DMS53 treated with DMSO at 0.1 percent for 48 hours (cell line): Measurements from ENCODE around the gene ATXN7L3.
"Not testable (repeated sequence)": the region's sequence is repeated elsewhere in the genome, so short reads cannot be mapped to it uniquely, and the experiment has no call there.

Experiments
- DNase-seq: peaks from one replicate; lab custom pipeline; 2025; ENCODE audit not compliant: unreplicated experiment; lab: John Stamatoyannopoulos, UW

Gene ATXN7L3

DNA sequence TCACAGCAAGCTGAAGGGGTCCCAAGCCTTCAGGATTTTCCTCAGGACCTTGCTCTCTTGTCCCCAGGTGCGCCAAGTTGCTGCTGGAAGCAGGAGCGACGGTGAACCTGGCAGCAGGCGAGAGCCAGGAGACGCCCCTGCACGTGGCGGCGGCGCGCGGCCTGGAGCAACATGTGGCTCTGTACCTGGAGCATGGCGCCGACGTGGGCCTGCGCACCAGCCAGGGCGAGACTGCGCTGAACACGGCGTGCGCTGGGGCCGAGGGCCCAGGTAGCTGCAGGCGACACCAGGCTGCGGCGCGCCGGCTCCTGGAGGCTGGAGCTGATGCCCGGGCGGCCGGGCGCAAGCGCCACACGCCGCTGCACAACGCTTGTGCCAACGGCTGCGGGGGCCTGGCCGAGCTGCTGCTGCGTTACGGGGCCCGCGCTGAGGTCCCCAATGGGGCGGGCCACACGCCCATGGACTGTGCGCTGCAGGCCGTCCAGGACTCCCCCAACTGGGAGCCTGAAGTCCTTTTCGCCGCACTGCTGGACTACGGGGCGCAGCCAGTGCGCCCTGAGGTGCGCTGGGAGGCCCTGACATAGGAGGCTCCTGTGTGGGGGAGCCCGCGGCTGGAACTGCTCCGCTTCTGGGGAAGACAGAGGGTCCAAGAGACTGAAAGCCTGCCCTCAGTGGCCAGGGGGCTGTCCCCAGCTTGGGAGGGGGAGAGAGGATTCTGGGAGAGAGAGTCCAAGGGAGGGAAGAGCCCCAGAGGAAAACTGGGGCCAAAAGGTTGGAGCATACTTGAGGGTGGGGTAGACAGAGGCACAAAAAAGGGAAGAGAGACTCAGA, 22.8 kb downstream of the ATXN7L3 start:
- no peak for DNase-seq

DNA sequence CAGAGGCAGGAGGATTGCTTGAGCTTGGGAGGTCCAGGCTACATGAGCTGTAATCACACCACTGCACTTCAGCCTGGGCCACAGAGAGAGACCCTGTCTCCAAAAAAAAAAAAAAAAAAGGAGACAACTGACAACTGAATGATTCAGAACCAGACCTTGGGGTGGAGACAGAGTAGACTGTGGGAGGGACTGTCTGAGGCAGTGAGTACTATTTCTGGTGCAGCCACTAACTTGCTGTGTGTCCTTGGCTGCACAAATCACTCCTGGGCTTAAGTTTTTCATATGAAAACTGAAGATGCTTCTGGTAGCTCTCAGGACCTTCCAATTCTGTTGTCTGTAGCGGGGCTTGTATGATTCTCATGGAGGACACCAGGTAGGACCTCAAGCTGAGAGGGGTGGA, 23.4 kb downstream of the ATXN7L3 start:
- DNase-seq, result no peak

GRCh38 chr17:44174427-44174826, 25.3 kb downstream of the ATXN7L3 start:
- DNase-seq, result no peak

DNA sequence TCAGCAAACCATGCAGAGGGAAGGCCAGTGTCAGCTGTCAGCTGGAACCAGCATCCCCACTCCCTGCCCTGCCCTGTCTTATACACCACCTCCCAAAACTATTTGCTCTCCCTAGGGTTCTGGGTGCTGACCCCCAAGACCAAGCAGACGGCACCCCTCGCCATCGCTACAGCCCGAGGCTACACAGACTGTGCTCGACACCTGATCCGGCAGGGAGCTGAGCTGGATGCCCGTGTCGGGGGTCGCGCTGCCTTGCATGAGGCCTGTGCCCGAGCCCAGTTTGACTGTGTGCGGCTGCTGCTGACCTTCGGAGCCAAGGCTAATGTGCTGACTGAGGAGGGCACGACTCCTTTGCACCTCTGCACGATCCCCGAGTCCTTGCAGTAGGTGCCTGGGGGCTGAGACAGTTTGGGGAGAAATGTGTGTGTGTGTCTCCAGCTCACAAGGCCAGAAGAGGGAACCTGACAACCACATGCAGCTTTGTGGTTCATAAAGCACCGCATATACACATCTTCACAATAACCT, 27.7 kb downstream of the ATXN7L3 start:
- DNase-seq, result no peak

DNA sequence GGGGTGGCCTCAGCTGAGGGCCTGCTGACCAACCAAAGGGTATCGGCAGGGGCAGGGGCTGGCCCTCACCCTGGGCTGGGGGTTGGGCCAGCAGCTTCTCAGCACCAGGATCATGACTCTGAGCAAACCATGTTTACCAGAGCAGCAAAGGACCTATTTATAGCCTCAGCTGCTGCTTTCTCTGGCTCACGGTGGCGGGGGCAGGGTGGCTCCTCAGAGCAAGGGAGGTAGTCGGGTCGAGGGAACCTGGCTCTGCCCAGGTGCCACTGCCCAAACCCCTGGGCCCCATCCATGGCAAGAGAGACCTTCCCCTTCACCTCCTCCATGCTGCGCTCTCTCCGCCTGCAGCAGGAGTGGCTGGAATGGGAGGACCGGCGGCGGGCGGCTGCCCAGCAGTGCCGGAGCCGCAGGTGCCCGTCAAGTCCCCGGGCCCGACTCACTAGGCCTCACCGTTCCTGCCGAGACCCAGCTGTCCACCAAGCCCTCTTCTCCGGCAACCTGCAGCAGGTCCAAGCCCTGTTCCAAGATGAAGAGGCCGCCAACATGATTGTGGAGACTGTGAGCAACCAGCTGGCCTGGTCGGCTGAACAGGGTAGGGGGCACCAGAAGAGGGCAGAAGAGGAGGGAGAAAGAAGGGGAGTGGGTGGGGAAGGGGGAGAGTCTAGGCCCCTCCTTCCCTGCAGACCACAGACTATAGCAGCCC, 29.0 kb downstream of the ATXN7L3 start, which contains the start of gene ASB16:
Gene ASB16, plus strand, starts transcription at position 206 of the 703 bp plus-strand sequence. Its CDS starts 86 bp downstream, at position 292.
- DNase-seq, result peak; percentile 83

- no peak for DNase-seq
Observed at GRCh38 chr17:44170135-44170498, 29.6 kb downstream of the ATXN7L3 start.

GRCh38 chr17:44167181-44167861, 32.4 kb downstream of the ATXN7L3 start:
- DNase-seq, result no peak

DNA sequence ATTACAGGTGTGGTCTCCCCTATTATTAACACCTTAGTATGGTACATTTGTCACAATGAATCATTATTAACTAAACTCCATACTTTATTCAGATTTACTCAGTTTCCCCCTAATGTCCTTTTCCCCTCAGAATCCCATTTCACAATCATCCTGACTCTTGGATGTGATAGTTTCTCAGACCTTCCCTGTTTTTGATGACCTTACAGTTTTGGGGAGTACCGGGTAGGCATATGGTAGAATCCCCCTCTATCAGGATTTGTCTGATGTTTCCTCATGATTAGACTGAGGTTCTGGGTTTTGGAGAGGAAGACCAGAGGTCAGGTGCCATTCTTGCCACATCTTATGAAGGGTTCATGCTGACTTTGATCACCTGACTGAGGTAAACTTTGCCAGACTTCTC, 35.2 kb downstream of the ATXN7L3 start:
- DNase-seq, result no peak

GRCh38 chr17:44159519-44160210, 40.0 kb downstream of the ATXN7L3 start:
- no peak for DNase-seq

DNA sequence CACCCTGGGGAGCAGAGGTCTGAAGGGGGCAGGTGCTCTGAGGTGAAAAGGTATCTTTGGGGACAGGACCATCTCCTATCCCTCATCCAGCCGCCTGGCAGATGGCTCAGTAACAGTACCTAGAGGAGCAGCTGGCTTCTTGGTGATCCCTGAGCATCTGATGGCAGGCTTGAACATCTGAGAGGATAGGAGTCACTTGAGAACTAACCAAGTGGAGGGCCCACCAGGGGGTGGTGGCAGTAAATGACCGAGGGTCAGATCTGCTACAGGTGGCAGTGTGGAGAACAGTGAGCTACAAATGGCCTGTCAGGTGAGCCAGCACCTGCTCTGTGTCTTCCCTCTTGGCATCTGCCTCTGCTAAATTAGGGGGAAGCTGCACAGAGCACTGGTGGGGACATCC, 44.2 kb downstream of the ATXN7L3 start:
- no peak for DNase-seq

DNA sequence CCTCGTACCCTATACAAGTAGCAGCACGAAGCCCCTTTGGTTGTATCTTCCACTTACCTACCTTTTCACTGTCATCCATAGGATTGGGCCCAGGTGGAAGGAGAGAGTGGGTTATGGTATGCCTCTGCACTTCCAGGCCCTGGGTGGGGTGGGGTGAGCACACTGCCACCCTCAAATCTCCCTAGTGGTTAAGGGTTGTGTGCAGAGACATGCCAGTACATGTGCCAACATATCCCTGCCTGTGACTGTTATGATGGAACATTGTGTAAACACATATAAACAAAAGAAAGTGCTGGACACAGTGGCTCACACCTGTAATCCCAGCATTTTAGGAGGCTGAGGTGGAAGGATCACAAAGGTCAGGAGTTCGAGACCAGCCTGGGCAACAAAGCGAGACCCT, 46.8 kb downstream of the ATXN7L3 start:
- DNase-seq, result no peak

- no peak for DNase-seq
Observed at GRCh38 chr17:44149750-44150329, 49.8 kb downstream of the ATXN7L3 start.

DNA sequence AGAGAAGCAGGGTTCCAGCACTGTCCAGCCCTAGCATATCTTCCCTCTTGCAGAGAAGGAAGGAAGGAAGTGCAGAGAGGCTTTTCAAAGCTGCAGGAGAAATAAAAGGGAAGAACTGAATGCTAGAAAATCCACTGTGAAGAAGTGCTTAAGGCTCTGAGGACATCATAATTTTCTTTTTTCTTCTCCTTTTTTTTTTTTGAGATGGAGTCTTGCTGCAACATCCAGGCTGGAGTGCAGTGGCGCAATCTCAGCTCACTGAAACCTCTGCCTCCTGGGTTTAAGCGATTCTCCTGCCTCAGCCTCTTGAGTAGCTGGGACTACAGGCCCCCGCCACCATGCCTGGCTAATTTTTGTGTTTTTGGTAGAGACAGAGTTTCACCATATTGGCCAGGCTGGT, 50.6 kb downstream of the ATXN7L3 start:
- not testable (repeated sequence) for DNase-seq

DNA sequence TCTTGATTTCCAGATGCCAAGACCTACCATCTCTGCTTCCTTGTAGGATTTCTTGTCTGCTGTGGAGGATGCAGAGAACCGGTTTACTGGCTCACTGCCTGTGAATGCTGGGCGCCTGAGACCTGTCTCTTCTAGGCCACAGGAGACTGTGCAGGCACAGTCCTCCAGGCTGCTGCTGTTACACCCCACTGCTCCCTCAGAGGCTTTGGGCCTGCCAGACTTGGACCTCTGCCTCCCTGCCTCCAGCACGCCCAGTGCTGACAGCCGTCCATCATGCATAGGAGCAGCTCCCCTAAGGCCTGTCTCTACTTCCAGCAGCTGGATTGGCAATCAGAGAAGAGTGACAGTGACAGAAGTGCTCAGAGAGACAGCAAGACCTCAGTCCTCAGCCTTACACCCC, 51.9 kb downstream of the ATXN7L3 start:
- no peak for DNase-seq

DNA sequence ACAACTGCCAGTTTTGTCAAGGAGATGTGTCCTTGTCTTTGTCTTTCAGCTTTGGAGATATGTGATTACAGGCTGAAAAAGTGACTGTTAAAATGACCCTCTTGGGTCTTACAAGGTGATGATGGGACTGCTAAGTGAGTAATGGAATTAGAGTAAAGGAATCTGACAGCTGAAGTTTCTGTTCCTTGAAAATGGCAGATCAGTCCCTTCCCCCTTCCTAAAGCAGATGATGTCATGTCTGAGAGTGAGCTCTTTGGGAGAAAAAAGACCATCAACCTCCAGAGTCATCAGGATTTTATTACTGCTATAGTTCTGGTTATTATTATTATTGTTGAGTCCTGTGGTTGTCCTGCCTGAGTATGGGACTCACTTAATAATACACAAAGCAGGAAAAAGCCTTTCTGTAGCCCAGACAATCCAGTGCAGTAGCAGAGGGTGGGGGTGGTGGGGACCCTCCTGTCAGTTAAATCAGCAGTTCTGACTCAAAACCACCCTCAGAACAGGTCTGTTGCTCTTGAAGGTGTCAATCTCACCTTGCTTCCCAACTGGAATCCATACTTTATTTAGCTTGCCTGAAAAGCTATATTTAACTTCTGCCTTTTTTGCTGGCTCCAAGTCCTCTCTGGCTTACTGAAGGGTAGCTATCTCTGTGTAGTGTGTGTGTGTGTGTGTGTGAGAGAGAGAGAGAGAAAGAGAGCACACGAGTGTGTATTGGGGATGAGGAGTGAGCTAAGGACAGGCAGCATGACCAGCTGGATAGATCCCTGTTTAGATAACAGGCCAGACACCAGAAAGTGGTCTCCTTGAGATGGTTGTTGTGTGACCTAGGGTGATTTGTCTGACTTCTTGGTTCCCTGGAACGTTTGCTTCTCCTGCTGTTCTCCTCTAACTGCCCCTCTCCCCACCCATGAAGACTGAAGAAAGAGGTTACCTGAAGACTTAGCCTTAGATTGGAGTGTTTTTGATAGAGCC, 53.0 kb downstream of the ATXN7L3 start:
- DNase-seq, result no peak

DNA sequence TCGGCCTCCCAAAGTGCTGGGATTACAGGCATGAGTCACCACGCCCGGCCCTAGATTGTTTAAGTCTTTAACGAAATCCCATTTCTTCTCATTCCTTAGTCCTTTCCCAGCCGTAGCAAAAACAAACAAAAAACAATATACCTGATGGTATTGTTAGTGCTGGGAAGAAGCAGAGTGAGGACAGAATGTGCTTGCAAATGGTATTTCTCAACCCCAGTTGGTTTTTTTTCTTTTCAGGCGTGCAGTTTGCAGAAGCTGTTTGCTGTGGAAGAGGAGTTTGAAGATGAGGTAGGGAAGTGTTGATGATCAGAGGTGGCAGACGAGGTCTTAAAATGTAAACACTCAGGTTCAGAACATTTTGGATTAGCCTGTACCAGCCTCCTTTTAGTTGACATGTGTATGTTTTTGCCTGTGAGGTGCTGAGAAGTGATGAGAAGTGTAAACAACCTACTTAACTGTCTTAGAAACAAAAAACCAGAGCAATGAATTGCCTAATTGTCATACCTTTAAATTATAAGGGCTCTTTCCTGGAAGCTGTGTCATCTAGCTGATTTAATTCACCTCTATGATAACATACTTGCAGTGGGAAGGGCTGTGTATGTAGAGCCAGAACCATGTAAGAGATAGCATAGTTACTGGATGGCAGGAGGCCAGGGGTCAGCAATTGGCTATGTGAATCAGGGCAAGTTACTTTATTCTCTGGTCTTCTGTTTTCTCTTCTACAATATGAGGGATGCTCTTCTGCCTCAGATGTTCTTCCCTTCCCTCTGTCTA, 54.5 kb downstream of the ATXN7L3 start:
- no peak for DNase-seq

- not testable (repeated sequence) for DNase-seq
Observed at GRCh38 chr17:44143921-44144320, 55.8 kb downstream of the ATXN7L3 start.
